GM19468 (cell line): Measurements from ENCODE around the gene ROBO1.

ENCODE experiments used
- ATAC-seq: cut with Tn5 transposase; IDR thresholded peaks from one replicate; pipeline ENCODE4 v1.9.1; 2021; ENCODE audit warnings: mild to moderate bottlenecking, moderate library complexity, moderate number of reproducible peaks; ENCODE audit not compliant: unreplicated experiment; ENCODE audit errors: extremely low read depth

ROBO1 gene

DNA sequence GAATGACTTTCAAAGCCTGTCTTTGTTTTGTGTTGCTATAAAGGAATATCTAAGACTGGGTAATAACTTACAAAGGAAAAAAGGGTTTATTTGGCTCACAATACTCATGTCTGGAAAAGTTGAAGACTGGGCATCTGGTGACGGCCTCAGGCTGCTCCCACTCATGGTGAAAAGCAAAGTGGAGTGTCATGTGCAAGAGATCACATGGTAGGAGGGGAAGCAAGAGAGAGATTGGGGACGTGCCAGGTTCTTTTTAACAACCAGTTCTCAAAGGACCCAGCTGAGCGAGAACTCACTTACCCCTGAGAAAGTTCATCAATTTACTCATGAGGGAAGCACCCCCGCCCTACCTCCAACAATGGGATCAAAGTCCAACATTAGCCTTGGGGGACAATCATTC, 929.4 kb downstream of the ROBO1 start:
- no peak for ATAC-seq

DNA sequence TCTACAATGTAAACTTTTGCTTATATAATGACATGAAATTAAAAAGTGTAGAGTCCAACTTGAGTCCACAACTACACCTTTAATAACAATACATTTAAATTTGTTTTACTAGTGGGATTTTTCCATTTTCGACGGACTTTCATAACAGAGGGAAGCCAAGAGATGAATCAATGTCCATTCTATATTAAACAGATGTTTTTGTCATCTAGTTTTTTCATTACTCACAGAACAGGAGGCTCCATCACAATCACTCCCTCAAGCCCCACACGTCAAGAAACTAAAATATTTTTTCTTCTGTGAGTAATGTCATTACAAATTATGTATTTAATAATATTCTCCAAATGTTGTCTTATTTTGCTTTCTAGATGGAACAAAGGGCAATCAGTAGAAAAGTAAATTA, 932.9 kb downstream of the ROBO1 start:
- no peak for ATAC-seq

DNA sequence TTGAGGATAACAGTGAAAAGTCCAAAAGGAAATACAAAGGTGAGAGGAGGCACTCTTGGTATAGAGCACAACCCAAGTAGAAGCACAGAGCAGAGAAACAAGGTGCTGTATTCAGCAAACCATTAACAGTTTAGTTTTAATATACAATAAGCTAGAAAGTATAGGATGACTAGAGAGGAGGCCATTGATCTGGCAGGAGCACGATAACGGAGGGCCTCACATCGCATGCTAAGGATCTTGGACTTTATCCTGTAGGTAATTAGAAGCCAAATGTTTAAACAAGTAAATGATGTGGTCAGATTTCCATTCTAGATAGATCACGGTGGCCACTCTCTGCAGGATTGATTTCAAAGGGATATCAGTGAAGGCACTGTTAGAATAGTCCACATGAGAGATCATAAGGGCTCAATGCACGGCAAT, 935.0 kb downstream of the ROBO1 start:
- no peak for ATAC-seq

DNA sequence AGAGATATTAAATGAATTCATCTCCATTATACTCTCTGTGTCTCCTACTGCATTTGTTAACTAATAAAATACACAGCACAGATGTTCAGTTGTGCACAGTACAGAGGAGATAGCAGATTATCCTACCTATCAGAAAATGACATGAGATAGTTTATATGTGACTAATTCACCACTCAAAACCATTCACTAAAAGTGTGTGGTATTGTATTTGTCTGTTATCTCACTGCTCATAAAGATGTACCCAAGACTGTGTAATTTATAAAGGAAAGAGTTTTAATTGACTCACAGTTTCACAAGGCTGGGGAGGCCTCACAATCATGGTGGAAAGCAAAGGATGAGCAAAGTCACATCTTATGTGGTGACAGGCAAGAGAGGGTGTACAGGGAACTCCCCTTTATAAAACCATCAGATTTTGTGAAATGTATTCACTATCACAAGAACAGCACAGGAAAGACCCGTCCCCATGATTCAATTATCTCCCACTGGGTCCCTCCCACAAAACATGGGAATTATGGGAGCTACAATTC, 936.3 kb downstream of the ROBO1 start:
- no peak for ATAC-seq

DNA sequence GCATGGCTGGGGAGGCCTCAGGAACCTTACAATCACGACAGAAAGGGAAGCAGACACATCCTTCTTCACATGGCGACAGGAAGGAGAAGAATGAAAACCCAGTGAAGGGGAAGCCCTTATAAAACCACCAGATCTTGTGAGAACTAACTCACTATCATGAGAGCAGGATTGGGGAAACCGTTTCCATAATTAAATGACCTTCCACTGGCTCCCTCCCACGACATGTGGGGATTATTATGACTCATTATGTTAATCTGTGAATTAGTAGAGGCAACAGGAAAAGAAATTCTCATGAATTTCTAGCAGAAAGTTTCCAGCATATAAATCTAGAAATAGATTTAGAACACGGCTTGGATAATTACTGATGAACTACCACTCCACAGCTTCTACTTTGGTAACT, 937.3 kb downstream of the ROBO1 start:
- no peak for ATAC-seq

DNA sequence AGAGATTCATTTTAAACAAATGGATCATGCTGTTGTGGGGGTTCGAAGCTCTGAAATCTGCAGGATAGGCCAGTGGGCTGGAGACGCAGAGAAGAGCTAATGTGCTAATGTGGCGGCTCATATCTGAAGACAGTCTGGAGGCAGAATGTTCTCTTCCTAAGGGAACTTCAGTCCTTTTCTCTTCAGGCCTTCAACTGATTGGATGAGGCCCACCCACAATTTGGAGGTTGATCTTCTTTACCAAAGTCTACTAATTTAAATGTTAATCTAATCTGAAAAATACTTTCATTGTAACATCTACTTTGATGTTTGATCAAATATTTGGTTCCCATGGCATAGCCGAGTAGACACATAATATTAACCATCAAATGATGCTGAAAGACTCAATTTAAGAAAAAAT, 940.2 kb downstream of the ROBO1 start:
- ATAC-seq: no peak

DNA sequence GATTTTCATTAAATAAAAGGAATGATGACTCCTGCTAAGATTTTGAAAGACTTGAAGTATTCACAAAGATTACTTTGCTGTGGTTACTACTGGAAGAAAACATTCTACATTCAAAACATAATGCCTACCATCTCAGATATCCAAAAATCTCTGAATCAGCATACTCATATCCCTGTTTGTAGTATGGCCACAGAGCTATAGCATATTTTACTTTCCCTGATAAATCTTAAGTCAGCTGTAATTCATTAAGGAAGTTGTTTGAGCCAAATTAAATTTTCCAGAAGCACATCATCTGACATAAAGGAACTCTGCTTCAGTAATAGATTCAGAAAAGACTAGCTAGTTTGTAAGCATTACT, 942.0 kb downstream of the ROBO1 start:
- ATAC-seq: no peak

DNA sequence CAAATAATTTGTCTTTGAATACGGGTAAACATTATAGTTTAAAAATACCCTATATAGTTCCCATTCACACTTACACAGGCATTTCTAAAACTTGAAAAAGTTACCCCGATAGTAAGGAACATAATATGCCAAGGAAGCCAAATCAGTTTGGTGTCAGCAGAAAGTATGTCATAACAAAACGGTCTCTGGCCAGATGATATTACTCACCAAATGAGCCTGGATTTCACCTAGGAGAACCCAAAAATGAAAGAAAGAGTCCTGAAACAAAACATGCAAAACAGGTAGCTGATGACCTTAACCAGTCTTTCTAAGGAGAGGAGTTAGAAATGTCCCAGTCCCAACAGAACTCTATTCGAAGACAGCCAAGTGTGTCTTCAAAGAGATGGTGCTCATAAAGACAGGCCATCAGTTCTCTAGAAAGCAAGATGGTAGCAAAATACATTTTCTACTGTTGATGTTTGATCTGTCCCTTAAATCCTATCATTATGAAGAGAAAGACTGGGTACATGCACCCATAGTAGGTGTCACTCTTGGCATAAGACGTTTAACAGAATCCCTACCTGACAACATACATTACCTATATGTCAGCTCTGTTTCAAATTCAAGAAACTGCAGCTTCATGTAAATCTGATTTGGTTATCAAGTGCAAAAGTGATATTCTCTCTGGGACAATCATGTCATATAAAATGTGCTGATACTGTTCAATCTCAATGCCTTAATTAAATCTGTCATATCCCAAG, 942.5 kb downstream of the ROBO1 start:
- no peak for ATAC-seq

DNA sequence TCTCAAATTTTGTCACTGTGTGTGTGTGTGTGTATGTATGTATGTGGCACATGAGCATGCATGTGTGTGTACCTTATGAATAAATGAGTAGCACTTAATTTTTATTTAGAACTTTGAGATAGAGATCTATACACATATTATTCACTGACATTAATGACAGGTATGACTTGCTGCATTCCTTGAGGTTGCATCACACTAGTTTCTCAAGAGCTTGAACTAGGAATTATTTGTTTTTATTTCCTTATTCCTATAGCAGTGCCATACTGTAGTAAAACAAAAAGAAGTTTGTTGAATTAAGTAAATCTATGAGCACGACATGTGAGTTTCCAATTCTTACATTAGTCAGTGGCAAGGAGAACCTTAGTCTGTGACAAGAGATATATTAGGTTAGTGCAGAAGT, 943.9 kb downstream of the ROBO1 start:
- no peak for ATAC-seq

DNA sequence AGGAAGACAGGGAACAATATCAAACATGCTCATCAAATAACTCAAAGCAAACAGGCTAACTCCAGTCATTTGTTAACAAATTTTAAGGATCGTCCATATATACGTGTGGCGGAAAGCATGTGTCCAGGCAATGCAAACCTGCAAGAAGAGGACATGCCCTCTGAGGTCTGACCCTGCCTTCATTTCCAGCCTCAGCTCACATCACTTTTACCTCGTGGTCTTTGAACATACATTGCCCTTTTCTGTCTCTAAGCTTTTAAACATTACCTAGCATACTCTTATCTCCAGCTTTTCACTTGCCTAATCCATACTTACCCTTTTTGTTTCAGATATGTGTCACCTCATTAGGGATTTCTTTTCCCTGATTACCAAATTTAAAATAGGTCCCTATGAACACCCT, 944.4 kb downstream of the ROBO1 start:
- ATAC-seq: no peak

DNA sequence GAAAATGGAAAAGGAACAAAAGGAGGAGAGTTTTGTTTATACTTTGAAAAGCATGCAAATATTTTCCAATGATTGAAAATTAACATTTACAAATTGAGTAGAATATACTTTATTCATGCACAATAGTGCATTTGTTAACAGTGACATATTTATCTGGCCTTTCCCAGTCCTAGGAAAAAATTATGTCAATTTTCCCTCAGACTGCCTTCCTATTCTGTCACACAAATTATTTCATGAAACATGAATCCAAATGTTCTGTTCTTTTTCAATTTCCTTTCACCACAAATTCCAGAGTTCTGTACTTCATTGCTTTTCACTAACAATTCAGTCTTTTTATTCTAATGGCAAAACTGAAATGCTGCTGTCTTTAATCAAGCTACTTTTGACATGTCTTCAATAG, 945.1 kb downstream of the ROBO1 start:
- no peak for ATAC-seq

DNA sequence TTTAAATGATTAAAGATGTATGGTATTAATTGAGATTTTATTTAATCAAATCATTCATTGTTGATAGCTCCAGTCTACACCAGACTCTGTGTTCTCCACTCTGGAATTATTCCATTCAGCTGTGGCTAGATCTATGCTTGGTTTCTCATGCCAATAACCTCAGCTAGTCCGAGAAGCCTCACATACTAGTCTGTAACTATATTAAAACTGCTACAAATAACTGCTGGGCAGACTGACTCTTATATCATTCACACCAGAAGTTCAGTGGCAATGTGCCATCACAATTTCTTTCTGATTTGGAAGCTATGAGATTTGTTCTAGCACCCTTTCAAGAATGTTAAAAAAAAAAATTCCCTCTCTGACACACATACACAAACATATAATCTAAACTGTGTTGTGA, 947.3 kb downstream of the ROBO1 start:
- no peak for ATAC-seq

DNA sequence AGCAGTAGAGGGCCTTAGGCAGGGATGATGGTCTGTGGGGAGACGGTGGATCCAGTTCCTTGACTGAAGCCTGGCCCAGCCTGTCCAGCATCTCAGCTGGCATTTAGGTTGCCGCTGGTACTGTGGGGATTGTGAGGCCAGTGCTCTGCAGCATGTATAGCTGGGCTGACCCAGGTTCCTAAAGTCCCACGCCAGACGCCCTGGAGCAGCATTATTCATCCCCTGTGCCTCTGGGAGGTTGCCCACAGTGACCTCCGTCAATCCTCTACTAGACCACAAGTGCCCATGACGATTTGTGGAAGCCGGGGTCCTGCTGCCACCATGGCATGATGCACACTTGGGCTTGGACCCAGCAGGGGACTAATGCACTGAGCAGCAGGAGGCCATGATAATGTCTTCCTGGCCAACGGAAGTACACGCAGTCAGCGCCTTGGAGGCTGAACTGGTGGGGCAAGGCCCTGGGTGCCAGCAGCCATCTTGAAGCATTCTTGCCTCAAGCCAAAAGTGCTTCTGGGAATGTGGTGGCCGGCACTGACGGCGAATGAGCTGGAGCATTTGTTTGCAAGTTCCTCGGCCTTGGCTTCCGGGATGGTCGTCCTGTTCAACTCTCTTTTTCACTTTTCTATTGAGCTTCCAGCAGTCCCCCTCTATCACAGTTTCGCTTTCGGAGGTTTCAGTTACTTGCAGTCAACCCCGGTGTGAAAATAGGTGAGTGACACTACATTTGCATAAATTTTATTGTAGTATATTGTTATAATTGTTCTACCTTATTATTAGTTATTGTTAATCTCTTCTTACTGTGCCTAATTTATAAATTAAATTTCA, 949.4 kb downstream of the ROBO1 start:
- no peak for ATAC-seq

DNA sequence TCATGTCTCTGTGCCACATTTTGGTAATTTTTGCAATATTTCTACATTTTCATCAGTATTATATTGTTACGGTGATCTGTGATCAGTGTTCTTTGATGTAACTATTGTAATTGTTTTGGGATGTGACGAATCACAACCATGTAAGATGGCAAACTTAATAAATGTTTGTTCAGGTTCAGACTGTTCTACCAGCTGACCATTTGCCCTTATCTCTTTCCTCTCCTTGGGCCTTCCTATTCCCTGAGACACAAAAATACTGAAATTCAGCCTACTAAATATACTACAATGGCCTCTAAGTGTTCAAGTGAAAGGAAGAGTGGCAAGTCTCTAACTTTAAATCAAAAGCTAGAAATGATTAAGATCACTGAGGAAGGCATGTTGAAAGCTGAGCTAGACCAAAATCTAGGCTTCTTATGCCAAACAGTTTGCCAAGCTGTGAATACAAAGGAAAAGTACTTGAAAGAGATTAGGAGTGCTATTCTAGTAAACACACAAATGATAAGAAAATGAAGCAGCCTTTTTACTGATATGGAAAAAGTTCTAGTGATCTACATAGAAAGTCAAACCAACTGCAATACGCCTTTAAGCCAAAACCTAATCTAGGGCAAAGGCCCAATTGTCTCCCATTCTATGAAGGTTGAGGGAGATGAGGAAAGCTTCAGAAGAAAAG, 952.8 kb downstream of the ROBO1 start:
- ATAC-seq: no peak

DNA sequence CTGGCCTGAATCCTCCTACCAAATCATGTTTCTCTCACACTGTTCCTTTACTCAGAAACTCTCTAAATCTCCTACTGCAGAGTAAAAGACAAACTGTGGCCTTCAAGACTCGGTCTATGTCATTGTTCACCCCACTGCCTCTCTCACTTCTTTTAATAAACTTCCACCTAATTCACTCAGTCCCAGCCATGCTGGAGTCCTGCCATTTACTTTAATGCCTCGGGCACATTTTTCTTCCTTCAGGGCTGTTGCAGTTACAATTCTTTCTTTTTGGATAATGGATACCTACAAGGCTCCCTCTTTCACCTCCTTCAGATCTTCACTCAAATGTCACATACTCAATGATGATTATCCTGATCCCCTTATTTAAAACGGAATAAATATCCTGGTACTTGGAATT, 955.6 kb downstream of the ROBO1 start:
- ATAC-seq: no peak

DNA sequence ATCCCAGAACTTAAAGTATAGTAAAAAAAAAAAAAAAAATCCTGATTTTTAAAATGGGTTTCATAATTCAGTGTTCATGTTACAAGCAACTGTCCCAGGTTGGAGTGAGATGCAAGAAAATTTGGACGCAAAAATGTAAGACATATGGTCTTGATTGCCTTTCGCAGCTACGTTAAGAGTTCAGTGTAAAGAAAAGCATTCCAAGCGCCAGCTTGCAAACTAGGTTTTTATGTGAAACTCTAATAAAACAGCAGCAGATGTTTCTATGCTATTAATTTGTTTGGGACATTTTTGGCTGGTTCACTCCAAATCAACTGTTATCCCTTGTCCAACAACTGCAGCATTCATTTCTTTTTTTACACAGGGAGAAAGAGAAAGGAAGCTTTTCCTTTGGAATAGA, 957.8 kb downstream of the ROBO1 start:
- ATAC-seq: no peak

DNA sequence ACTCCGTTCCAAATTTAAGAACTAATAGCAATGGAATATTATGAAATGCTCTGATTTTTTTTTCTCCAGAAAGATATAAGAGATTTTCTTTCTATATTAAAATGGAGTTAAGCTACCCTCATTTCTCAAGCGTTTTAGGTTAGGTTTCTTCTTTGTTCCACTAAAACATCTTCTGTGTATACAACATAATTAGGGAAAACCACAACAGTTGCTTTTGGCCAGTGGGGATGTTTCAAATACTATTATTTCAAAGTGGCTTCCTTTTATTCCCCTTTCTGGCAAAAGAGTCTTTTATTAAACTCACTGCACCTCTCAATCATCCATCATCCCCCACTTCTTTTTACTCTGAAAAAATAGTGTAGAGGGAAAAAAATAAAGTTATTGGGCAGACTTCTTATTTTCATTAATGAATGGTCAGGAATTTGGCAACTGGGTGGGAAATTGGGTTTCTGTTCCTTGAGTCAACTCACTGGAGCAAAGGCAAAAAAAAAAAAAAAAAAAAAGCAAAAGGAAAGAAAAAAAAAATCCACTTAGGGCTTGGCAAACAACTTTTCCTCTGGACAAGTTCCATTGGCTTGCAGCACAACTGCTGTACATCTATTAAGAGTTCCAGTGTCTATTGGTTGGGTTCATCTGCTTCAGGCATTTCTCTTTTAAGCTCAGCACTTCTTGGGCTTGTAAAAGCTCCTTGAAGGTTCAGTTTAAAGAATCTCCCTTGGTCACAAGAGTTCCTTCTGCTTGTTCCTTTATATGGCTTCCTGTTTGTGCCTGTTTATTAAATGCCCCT, 963.4 kb downstream of the ROBO1 start:
- no peak for ATAC-seq

DNA sequence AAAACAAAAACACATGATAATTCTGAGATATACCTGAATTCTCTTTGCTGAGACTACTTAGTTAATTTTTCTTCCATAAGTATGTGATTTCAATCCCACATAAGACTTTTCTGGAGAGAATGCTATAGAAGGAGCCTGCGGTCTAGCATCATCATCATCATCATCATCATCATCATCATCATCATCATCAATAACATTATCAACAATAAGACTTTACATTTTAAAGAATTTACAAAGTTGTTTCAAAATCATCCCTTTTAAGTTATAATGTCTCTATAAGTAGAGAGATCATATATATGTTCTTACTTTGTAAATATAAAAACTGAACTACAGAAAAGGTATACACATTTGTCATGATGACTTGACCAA, 965.3 kb downstream of the ROBO1 start:
- no peak for ATAC-seq

DNA sequence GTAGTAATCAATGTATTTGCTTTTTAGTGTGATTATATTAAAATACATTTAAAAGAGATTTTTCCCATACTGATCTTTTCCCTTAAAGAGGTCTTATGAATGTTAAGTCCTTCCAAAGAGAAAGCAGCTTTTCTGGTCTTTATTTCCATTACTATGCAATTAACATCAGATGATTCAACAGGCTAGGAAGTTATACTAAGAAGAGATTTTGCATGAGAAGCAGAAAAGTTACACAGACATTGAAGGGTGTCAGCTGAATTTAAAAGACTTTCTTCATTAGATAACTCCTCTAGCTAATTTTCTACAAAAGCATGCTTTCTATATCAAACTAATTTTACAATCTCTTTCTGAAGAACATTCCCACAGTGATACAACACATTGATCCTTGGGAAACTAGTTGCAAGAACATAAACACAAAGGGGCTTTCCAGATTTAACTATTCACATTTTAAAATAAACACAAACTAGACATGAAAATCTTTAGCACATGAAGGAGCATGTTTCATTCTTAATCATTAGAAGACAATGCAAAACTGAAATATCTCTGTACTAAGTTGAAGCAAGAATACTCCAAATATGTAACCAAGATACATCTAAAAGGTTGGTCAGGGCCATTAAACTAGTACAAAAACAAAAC, 965.8 kb downstream of the ROBO1 start:
- no peak for ATAC-seq

DNA sequence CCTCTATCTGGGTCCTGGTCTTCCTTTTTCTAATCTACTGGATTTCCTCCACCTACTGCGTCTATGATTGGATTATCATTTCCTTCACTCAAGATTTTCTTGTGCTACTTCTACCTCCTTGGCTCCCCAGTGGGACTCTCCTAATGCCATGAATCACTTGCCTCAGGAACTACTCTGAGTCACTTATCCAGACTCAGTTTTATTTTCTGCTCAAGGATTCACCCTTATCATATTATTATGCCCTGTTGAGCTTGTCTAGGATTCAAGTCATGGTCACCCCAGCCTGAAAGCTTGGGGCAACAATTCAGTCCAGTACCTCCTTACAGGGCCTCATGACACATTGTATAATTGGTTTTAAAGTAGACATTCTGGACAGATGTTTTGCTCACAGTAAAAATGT, 968.1 kb downstream of the ROBO1 start:
- ATAC-seq: no peak
